Stimulated activated CD8-positive, alpha-beta memory T cell treated with anti-CD3 and anti-CD28 coated beads, Interleukin-15, amount 100 ng/mL, for 4 hours (primary cell): Measurements from ENCODE around the gene PKMYT1.
"Not testable (repeated sequence)": the region's sequence is repeated elsewhere in the genome, so short reads cannot be mapped to it uniquely, and the experiment has no call there.

ENCODE experiments used
- DNase-seq, 2 donors: peaks; one replicate each; pipeline ENCODE4 v3.0.0-alpha.2; 2020; ENCODE audit warnings: low read depth in 2 of 2

The PKMYT1 gene

DNA sequence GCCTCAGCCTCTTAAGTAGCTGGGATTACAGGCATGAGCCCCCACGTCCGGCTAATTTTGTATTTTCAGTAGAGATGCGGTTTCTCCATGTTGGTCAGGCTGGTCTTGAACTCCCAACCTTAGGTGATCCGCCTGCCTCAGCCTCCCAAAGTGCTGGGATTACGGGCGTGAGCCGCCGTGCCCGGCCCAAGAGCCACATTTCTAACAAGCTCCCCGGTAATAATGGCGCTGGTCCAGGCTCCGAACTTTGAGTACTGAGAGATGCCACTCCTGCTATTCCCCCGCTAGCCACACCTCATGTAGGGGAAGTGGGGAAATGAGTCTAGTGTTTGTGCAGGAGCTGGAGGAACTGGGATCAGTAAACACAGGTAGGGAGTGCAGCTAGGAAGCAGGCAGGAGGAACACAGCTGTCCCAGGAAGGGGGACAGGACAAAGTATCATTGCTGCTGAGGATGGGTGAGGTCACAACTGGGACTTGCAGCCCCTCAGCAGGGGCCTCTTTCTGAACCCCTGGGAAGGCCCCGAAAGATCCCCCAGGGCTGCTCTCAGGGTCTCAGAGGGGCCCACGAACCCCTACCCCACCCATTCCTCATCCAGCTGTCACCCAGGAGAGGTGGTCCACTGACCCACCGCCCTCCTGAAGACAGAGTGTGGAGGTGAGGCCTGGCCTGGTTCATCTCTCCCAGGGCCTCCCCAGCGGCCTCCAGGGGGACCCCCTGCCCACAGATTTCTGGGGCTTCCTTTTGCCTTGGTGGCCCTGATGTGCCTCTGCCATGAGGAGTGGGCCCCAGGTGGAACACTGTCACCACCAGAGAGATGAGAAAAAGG lies 19.8 kb downstream of the PKMYT1 start:
- DNase-seq: no peak

DNA sequence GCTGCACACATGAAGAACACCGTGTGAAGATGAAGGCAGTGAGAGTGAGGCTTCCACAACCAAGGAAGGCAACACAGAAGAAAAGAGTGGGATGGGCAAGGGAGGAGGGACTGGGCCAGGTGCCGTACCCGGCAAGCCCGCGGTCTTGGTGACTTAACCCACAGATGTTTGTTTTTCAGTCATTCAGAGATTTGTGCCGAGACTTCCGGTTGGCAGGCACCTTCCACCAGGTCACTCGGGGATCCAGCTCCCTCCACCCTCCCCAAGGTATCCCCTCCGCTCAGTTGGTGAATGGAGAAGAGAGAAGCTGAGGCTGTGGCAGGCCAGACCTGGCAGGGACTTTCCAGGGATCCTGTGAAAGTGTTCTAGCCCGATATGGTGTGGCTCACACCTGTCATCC lies 21.0 kb downstream of the PKMYT1 start:
- no peak for DNase-seq

DNA sequence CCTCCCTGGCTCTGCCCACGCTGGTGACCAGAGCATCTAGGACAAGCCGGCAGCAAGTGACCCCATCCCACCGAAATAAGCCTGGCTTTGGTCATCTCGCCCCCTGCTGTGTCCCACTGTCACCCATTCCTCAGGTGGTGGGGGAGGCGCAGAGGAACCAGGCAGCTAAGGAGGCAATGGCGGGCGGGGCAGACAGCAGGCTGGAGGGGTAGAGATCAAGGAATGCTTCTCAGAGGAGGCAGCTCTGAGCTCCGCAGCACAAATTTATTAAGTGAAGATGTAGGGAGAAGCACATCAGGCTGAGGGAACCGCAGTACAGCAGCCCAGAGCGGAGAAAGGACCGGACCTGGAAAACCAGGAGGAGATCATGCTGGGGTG lies 23.7 kb downstream of the PKMYT1 start:
- DNase-seq: no peak

DNA sequence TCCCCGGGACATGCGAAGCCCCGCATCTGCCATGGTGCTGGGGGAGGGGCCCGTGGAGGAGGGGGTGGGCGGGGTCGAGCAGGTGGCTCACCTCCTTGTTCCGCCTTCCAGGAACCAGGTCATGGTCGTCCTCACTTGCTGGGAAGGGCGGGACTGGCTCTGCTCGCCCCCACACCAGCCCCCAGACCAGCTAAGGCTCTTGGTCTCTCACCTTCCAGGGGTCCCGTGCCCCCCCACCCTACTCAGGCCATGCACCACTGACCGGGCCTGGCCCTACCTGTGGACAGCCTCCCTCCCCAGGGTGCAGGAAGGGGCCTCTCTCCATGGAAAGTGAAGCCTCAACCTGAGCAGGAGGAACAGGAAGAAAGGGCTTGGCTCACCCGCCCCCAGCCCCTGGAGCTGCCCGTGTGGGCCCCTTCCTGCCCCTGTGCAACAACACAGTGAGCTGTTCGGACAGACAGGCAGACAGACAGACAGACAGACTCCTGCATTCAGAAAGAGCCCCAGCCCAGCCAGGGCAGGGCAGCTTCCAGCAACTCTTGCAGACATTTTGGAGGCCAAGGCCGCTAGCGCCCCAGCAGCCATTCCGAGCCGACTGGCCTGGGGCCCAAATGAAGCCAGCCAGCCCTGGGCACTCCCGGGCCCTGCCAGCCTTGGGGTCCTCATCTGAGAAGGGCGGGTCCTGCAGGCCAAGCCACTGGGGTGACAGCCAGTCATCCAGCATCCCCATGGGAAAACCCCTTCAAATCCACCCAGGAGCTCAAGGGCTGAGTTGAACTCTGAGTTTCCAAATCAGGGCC lies 24.3 kb downstream of the PKMYT1 start:
- DNase-seq: no peak

DNA sequence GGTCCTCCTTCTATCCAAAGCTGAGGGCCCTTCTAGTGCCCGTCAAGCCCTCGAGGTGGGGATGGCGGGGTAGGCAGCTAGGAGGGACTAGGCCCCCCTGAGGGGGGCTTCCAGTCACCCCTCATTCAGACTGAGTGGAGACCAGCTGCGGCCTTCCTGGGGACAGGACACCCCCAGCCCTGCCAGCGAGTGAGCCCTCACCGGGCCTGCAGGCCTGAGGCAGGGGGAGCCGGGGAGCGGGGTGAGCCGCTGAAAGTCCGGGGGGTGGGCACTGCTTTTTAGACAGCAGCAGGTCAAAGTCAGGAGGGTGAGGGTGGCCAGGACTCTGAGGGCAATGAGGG lies 24.8 kb downstream of the PKMYT1 start:
- DNase-seq: no peak

DNA sequence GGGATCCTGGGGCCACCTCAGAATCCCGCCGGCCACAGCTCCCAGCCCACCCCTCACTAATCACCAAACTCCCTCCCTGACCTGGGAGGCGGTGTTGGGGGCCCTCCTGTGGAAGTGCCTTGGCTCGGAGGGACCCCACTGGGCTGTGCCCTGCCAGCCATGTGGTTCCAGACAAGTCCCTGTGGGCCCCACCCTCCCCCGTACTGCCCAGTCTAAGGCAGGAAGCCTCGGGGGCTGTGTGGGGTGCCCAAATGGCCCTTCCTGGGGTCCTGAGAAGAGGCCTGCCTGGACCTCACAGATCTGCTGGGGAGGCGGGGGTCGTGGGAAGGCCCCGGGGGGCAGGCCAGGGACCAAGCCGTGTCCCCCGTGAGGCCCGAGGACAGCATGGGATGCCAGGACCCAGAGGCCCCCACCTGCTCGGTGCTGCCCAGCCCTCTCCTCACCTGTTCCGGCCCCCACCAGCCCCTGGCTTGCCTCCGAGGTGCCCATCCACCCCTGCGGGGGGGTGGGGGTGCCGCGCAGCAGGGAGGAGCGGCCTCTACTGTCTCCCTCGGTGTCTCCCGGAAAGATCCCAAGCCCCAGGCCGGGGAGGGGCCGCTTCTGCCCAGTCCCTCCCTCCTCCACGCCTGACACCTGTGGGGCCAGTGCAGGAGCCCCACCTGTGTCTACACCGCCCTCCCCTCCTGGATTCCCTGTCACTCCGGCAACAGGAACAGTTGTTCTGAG lies 25.4 kb downstream of the PKMYT1 start:
- no peak for DNase-seq

DNA sequence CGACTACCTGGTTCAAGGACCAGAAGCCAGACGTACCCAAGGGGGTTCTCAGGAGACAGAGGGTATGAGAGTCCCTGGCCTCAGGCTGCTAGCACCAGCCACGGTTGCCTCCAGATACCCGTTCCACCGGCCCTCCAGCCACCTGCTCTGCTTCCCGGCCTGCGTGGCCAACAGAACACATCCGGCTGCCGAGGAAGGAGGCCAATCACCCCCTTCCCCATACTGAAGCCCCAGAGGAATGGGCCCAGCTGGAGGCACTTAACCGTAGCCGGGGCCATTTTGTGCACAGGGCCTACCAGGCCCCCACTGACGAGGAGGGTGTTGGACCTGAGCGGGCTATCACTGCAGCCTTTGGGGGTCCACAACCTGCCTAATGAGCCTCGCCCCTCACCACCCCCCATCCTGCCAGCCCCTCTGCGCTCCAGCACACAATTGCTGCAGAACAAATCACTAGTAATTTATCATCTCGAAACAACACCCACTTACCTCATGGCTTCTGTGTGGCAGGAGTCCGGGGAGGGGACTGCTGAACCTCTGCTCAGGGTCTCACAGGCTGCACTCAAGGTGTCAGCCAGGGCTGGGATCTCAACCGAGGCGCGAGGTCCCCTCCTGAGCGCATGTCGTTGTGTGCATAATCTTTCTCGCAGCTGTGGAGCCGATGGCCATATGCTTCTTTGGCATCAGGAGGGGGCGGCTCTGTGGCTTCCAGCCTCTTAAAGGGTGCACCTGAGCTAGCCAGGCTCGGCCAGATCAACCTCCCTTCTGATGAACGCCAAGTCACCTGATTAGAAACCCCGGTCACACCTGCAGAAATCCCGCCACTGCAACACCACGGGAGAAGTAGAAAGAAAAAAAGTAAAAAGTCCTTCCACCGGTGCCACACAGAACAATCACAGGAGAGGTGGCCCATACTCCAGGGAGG lies 26.3 kb downstream of the PKMYT1 start:
- DNase-seq: no peak

DNA sequence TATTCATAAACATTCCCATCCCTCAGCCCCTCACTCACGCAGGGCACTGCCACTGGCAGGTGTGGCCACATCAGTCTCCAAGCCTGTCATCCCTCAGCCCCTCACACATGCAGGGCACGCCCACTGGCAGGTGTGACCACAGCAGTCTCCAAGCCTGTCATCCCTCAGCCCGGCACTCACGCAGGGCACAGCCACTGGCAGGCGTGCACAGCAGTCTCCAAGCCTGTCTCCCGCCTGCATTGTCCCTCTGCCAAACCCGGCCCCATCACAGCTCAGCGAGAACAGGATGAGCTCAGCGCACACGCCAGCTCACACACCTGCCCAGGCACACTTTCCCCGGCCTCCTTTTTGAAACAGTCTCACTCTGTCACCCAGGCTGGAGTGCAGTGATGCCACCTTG lies 27.6 kb downstream of the PKMYT1 start:
- no peak for DNase-seq

DNA sequence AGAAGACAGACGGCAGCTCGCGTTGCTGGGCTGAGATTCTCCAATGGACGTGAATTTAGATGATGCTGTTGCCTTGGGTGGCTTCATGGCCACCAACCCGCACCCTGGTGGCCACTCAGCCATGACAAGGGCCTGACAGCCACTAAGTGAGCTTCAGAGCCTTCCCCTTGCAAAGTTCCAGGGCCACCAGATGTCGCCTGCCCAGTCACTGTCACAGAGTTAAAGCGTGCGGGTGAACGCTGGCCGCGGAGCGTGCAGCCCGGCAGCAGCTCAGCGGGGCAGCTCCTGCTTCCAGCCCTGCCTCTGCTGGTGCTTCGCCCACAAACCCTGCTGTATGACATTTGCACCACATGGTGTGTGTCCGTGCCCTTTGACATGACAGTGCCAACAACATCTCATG lies 29.5 kb downstream of the PKMYT1 start:
- DNase-seq: no peak

DNA sequence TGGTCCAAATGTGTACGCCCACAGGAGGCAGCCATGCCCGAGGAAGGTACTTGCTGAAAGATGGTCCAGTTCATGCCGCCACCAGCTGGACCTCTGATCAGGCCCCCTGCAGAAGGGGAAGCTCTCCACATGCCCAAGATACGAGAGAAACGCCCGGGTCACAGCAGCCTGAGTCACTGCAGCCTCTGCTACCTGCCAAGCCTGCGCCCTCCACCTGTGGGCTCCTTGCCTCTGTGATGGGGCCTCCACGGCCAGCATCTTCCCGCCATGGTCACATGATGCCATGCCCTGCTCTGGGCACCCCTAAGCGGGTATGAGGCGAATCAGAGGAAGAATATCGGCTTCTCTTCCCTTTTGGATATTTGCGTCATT lies 29.9 kb downstream of the PKMYT1 start:
- DNase-seq: no peak

DNA sequence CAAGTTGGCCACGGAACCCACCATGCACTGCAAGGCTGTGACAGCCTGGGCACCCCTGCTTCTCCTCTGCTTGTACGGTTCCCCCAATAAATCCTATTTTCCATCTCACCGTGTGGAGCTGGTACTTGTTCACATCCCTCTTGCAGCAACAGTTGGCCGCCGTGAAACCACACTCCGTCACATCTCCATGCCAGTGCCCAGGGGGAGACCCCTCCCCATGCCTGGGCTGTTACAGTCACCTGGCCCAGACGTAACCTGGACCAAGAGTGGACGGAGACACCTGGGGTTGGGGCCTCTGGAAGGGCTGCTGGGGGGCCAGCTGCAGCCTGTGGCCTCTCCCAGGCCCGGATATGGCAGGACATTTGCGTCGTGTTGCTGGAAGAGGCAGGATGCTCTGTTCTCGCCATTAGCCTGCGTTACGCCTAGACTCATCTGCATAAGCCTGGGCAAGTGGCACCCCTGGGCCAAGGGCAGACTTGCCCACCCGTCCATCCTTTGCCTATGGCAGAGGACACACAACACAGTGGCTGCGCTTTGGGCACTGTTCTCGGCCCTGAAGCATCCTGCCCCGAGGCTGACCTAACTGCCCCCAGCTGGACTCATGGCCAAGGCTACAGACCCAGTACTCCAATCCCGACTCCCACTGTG lies 30.4 kb downstream of the PKMYT1 start:
- DNase-seq: no peak

DNA sequence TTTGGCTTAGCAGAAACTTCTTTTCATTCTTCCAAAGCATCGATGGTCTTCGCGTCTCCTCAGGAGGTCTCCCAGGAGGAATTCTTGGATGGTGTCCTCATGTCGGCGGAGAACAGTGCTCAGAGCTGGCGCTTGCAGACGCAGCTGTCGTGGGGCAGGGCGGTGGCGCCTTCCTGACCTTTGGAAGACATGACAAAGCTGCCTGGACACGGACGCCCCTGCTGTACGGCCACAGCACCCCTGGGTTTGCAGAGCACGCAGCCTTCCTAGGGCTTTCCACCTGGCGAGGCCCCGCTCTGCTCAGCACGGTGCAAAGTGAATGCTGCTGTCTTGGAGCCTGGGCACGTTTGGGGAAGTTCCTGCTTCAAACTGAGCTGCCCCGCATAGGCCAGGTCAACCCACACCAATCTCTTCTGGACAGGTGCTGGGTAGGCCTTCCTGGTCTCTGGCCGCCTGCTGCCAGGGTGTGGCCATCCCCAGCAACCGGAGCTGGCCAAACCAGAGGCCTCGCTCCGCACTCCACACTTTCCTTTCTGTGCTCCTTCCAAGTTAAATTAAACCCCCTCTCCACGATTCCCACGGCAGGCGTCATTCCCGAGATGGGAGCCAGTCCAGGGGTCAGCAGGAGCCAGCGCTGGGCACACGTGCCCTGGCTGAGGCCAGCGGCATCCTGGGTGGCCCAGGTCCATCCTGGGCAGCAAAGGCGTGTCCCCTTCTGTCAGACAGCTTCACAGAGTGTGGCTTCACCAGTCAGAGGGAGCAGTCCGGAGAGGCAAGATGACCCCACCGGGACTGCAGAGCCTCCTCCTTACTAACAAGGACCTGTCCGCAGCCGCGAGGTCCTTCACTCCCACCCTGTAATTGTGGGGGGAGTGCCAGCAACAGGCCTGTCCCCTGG lies 31.2 kb downstream of the PKMYT1 start:
- no peak for DNase-seq

DNA sequence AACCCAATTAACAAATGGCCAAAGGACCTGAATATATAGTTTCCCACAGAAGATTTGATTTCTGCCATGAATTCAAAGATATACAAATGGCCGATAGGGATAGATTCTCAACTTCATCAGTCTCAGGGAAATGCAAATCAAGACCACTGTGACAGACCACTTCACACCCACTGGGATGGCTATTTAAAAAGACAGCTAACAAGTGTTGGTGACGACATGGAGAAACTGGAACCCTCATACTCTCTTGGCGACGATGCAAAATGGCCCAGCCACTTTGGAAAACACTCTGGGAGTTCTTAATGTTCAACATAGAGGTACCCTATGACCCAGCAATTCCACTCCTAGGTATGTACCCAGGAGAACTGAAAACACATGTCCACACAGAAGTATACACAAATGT lies 33.6 kb downstream of the PKMYT1 start:
- no peak for DNase-seq

DNA sequence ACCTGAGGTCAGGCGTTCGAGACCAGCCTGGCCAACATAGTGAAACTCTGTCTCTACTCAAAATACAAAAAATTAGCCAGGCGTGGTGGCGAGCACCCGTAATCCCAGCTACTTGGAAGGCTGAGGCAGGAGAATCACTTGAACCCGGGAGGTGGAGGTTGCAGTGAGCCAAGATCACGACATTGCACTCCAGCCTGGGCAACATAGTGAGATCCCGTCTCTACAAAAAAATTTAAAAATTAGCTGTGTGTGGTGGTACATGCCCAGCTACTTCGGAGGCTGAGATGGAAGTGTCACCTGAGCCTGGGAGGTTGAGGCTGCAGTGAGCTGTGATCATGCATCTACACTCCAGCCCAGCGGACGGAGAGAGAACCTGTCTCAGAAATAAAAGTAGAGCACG lies 36.5 kb downstream of the PKMYT1 start:
- not testable (repeated sequence) for DNase-seq

DNA sequence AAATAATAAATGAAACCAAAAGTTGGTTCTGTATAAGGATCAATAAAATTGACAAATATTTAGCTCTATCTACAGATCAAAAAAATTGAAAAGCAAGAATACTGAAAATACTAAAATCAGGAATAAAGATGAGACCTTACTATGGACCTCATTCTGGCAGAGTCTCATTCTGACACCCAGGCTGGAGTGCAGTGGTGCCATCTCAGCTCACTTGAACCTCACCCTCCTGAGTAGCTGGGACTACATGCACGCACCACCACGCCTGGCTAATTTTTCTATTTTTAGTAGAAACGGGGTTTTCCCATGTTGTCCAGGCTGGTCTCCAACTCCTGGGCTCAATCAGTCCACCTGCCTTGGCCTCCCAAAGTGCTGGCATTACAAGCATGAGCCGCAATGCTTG lies 38.2 kb downstream of the PKMYT1 start:
- no peak for DNase-seq

DNA sequence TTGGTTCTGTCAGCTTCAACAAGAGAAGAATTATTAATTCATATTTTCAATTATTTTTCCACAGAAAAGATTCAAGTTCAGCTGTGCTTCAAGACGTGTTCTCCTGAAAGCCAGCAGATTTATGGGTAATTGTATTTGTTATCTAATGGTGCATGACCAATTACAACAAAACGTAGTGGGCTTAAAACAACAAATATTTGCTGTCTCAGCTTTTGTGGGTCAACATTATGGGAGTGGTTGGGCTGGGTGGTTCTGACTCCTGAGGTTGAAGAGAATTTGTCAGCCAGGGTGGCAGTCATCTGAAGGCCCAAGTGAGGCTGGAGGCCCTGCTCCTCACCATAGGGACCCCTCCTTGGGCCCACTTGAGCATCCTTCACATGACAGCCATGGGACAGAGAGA lies 40.3 kb downstream of the PKMYT1 start:
- DNase-seq: no peak

DNA sequence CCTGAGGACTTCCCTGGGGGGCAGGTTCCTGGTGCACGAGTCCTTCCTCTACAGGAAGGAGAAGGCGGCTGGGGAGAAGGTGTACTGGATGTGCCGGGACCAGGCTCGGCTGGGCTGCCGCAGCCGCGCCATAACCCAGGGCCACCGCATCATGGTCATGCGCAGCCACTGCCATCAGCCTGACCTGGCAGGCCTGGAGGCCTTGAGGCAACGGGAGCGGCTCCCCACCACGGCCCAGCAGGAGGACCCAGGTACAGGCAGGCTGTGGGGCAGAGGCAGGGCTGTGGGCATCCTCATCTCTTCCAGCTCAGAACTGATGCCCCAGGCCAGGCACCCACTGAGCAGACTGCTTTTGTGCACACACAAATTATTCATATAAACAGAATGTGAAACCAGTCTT lies 42.0 kb downstream of the PKMYT1 start:
- DNase-seq: no peak

DNA sequence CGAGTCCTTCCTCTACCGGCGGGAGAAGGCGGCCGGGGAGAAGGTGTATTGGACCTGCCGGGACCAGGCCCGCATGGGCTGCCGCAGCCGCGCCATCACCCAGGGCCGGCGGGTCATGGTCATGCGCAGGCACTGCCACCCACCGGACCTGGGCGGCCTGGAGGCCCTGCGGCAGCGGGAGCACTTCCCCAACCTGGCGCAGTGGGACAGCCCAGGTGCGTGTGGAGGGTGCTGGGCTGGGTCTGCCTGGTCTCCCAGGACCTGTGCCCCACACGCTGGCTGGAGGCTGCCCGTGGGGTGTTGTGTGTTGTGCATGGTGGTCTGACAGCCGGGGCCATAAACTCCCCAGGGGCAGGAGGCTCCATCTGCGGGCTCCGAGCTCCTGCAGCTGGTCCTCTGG lies 43.1 kb downstream of the PKMYT1 start:
- DNase-seq: no peak

DNA sequence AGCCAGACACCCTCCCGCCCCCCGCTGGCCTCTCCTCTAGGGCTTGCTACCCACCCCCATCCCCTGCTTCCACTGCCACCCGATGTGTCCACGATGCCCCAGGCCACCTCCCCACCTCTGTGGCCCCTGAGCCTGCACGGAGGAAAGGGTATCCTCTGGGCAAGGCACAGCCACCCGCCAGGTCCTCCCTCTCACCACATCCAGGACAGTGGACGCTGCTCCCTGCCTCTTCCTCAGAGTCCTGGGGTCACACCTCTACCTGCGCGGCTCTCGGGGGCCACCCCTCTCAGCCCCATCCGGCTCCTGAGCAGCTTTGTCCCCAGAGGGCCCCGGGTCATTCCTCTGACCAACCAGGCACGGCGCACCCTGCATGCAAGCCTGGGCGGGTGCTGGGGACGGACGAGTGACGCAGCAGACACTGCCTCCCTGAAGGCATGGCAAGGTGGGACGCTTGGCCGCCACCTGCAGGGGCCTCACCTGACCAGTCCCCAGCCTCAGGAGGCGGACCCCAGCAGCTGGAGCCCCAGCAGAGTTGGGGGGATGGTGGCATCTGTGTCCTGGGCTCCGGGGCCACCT lies 43.7 kb downstream of the PKMYT1 start:
- DNase-seq: no peak

DNA sequence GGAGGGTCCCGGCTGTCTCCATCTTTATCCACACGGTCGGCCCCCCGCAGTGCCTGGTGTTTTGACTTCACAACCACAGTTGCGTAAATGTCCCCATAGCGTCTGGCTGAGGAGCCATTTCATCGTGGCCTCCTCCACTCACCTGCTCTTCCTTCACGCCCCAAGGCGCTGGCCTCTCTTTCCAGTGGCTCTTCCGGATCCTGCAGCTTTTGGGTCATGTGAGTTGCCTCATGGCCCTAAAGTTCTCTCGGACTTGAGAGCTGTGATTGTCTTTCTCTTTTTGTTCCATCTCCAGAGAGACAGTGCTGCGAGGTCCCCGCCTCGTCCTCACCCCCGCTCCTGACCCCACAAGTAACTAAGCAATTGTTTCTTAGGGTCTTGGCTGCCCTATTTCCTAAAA lies 45.8 kb downstream of the PKMYT1 start:
- no peak for DNase-seq
